Placental pericyte (primary cell): ENCODE data around the gene CCR9. TPM values are rescaled to one million over a fixed set of nuclear protein-coding genes. Genes with fewer than 3 reads are reported as not detected.

ENCODE experiments used
- small RNA-seq: library from RNA; depleted of rRNA; stranded (forward); fragments of <200 nt; gene quantifications from one replicate; pipeline ENCODE3, GENCODE V24; 2012; ENCODE audit warnings: low replicate concordance
- total RNA-seq: library from RNA; depleted of rRNA; stranded (reverse); fragments of >200 nt; gene quantifications from 2 replicates; pipeline ENCODE4 v1.2.3, GENCODE V29; 2012

CCR9 gene, protein sequence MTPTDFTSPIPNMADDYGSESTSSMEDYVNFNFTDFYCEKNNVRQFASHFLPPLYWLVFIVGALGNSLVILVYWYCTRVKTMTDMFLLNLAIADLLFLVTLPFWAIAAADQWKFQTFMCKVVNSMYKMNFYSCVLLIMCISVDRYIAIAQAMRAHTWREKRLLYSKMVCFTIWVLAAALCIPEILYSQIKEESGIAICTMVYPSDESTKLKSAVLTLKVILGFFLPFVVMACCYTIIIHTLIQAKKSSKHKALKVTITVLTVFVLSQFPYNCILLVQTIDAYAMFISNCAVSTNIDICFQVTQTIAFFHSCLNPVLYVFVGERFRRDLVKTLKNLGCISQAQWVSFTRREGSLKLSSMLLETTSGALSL
- not detected in 2 replicates for total RNA-seq

DNA sequence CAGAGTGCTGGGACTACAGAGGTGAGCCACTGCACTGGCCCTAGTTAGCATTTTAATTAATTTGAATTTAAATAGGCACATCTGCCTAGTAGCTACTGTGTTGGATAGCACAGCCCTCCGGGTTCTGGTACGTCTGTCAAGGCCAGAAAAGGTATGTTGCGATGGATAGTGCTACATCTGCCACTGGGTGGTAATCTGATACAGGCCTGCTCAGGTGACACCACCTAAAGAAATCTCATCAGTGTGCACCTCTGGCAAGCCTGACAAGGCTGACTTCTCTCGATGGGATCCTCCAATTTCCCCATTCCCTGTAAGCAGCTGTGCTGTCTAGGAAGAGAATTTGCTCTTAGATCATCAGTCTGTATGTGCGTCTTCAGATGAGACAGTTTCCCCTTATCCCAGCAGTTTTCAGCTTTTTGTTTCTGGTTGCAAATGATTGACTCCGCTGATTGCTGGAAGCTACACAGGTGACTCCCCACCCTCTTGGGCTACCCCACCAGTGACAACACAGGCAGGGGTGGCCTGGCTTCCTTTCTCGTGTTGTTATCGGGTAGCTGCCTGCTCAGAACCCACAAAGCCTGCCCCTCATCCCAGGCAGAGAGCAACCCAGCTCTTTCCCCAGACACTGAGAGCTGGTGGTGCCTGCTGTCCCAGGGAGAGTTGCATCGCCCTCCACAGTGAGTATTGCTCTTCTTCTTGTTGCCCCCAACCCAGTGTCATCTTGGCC, at the start of gene CCR9:
Gene CCR9 (plus strand): TSS at position 565 of the 727 bp plus-strand sequence. CDS start 8,391 bp downstream, outside the sequence.

DNA sequence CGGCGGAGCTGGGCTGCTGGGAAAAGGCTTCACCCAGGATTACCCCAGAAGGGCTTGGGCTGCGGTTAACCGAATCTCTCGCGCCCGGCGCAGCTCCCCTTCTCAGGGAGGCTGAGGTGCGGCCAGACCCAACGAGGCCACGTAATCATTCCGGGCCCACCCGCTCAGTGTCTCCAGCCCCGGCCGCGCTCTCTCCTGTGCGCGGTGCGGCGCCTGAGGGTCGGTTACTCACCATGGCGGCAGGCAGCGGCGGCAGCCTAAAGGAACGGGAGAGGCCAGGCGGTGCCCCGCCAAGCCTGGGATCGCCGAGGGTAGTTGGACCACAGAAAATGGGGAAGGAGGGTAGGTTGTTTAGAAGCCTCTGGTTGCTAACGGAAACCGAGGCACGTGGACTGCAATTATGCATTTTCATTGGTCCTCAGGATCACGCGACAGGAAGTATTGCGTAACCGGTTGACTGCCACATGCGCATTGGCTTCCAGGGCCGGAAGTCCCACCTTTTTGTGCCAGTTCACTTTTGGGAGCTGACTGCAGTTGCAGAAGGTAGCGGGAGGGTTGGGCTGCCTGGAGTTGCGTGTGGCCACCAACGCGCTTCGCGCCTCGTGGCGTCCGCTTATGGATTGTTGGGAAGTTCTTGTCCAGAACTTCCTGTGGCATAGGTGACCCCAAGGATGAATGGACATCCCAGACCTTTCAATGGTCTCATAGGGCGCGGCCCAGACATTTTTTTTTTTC, 44.4 kb upstream of the CCR9 start, which contains the start of gene LZTFL1:
Gene LZTFL1 (minus strand): TSS at position 363 of the 735 bp plus-strand sequence. CDS start 128 bp downstream, at position 235.

DNA sequence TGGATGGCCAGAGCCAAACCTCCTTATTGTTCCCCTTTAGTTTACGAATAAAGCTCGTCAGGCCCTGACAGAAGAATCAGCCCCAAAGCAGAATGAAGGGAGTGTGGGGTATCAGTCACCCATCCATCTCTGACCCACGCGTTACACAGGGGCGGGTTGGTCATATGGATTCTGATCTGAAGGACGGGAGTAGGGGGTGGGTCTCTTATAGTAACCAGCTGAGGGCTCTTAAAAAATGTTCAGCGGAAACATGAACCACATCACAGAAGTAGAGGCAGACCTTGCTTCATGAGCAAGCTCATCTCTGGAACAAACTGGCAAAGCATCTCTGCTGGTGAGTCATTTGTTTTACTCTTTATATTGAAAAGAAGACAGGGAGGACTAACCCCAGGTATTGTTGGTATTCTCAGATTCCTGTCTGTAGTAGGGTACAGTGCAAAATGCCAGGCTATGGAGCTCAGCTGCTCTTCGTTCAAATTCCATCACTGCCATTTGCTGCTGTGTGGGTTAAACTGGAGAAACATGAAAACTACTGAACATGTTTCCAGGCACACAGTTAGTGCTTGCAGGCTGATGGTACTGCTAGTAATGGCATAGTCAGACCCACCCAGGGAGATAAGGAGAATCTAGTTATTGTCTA, 57.0 kb downstream of the CCR9 start, which contains the start of gene CXCR6:
Gene CXCR6 (plus strand): TSS at position 258 of the 640 bp plus-strand sequence. CDS start 3,018 bp downstream, outside the sequence.

Small RNA genes lying within 50 kb of the gene (small RNA-seq; reads per million reads assigned to genes)
- not detected for gene RF00019

Other genes with a start within 250 kb of the CCR9 start
- 31.5 and 38.8 TPM in 2 replicates for gene SACM1L, start 197.1 kb upstream of the CCR9 start, total RNA-seq
- gene SLC6A20, start 90.0 kb upstream of the CCR9 start, total RNA-seq, result 0.14 TPM in 1 of 2 replicates, not detected in the other
- 12.5 and 30.0 TPM in 2 replicates for gene LZTFL1, start 44.4 kb upstream of the CCR9 start, total RNA-seq
- gene CXCR6, start 56.9 kb downstream of the CCR9 start, total RNA-seq, result 0.22 TPM in 1 of 2 replicates, not detected in the other
- 19.8 and 33.7 TPM in 2 replicates for gene FYCO1, start 109.3 kb downstream of the CCR9 start, total RNA-seq
- not detected in 2 replicates for gene XCR1, start 140.9 kb downstream of the CCR9 start, total RNA-seq